SK-N-SH (cell line): ENCODE results near the gene FADS2. TPM values are rescaled to one million over a fixed set of nuclear protein-coding genes. Genes with fewer than 3 reads are reported as not detected.

ENCODE experiments used
- CTCF ChIA-PET: fragments of 300-600, 350-600 bp; formaldehyde crosslinking; extraction: SDS; loops from one replicate; lab custom pipeline; 2021; lab: Yijun Ruan, JAX
- POLR2A ChIA-PET: fragments of 350-600 bp; sonication (Branson Sonifier 250); formaldehyde crosslinking; extraction: SDS; loops from one replicate; lab custom pipeline; 2020; ENCODE audit warnings: antibody characterized with exemption, inconsistent platforms; lab: Yijun Ruan, JAX
- DNase-seq: peaks from one replicate; pipeline ENCODE4 v3.0.0; 2012
- H2AFZ ChIP-seq: fragments of 200-600 bp; sonication (generic); 2 replicates; pipeline ENCODE4 v1.8.1; 2016; ENCODE audit warnings: antibody characterized with exemption, mild to moderate bottlenecking, low read depth
- H3F3A ChIP-seq: fragments of 200-600 bp; sonication (generic); replicated peaks from 2 replicates; pipeline ENCODE3; 2016; ENCODE audit warnings: antibody characterized with exemption, mild to moderate bottlenecking; ENCODE audit not compliant: insufficient read depth
- H3K27ac ChIP-seq, 2 experiments: fragments of 200-500 bp in 1 of 2; fragments of 200-600 bp in 1 of 2; sonication (Bioruptor generic) in 1 of 2; sonication (generic), shearing (Covaris generic) in 1 of 2; 2 replicates each; pipeline versions ENCODE4 v1.5.1 to v1.6.1; 2014 to 2016; ENCODE audit warnings: low read depth in 2 of 2, inconsistent platforms in 1 of 2, low read length in 1 of 2, mild to moderate bottlenecking in 1 of 2, mixed read lengths in 1 of 2
- H3K27me3 ChIP-seq: fragments of 200-600 bp; sonication (generic), shearing (Covaris generic); 2 replicates; pipeline ENCODE4 v1.6.1; 2016; ENCODE audit warnings: mixed run types; ENCODE audit not compliant: insufficient read depth
- H3K36me3 ChIP-seq, 2 experiments: fragments of 200-500 bp in 1 of 2; fragments of 200-600 bp in 1 of 2; sonication (Bioruptor generic) in 1 of 2; sonication (generic) in 1 of 2; replicated peaks in 1 of 2; 2 replicates each; pipeline versions ENCODE3 to v1.5.1; 2014 to 2016; ENCODE audit warnings: low read length in 1 of 2, mild to moderate bottlenecking in 1 of 2; ENCODE audit not compliant: insufficient read depth in 2 of 2, control insufficient read depth in 1 of 2
- H3K4me1 ChIP-seq, 2 experiments: fragments of 200-500 bp in 1 of 2; fragments of 200-600 bp in 1 of 2; sonication (Bioruptor generic) in 1 of 2; sonication (generic), shearing (Covaris generic) in 1 of 2; 2 replicates each; pipeline versions ENCODE4 v1.5.1 to v1.6.1; 2014 to 2016; ENCODE audit warnings: low read depth in 1 of 2, low read length in 1 of 2, mixed run types in 1 of 2; ENCODE audit not compliant: insufficient read depth in 2 of 2, control insufficient read depth in 1 of 2
- H3K4me2 ChIP-seq: fragments of 200-600 bp; sonication (generic), shearing (Covaris generic); 2 replicates; pipeline ENCODE4 v1.6.1; 2017; ENCODE audit warnings: mixed run types
- H3K4me3 ChIP-seq, 2 experiments: fragments of 200-500 bp in 1 of 2; fragments of 200-600 bp in 1 of 2; sonication (Bioruptor generic) in 1 of 2; sonication (generic), shearing (Covaris generic) in 1 of 2; 2 replicates each; pipeline versions ENCODE4 v1.5.1 to v1.8.1; 2014 to 2016; ENCODE audit warnings: low read depth in 2 of 2, inconsistent platforms in 1 of 2, low read length in 1 of 2, mild to moderate bottlenecking in 1 of 2, mixed read lengths in 1 of 2, moderate library complexity in 1 of 2
- H3K79me2 ChIP-seq: fragments of 200-600 bp; sonication (generic); 2 replicates; pipeline ENCODE4 v1.8.1; 2017; ENCODE audit warnings: mild to moderate bottlenecking; ENCODE audit not compliant: insufficient read depth
- H3K9ac ChIP-seq: fragments of 200-600 bp; sonication (generic); 2 replicates; pipeline ENCODE4 v1.6.1; 2017; ENCODE audit warnings: mixed run types
- H3K9me2 ChIP-seq: fragments of 200-600 bp; sonication (generic); 2 replicates; pipeline ENCODE4 v1.6.1; 2017; ENCODE audit warnings: mixed run types
- H3K9me3 ChIP-seq: fragments of 200-600 bp; sonication (generic); 2 replicates; pipeline ENCODE4 v1.6.1; 2017; ENCODE audit warnings: mixed run types, mild to moderate bottlenecking, moderate library complexity
- H4K20me1 ChIP-seq: fragments of 200-600 bp; sonication (generic); 2 replicates; pipeline ENCODE4 v1.6.1; 2017; ENCODE audit warnings: mild to moderate bottlenecking, mixed run types; ENCODE audit not compliant: insufficient read depth
- ELF1 ChIP-seq: IDR thresholded peaks from 2 replicates; pipeline ENCODE4 v1.4.0; 2012
- EP300 ChIP-seq, 2 experiments: IDR thresholded peaks; 2 replicates each; pipeline versions ENCODE4 v1.4.0 to v1.6.1; 2012; ENCODE audit warnings: borderline replicate concordance in 1 of 2, low read depth in 1 of 2, low read length in 1 of 2
- EZH2phosphoT487 ChIP-seq: fragments of 200-600 bp; sonication (generic); IDR thresholded peaks from 2 replicates; pipeline ENCODE4 v1.6.1; 2017; ENCODE audit warnings: low read depth, mixed run types, mild to moderate bottlenecking, antibody characterized with exemption, moderate library complexity, borderline replicate concordance
- FOSL2 ChIP-seq: IDR thresholded peaks from 2 replicates; pipeline ENCODE4 v1.4.0; 2012; ENCODE audit warnings: low read depth, mild to moderate bottlenecking, moderate library complexity, borderline replicate concordance
- FOXJ3 ChIP-seq: sonication (generic); formaldehyde crosslinking; IDR thresholded peaks from 2 replicates; pipeline ENCODE4 v1.5.1; 2020; ENCODE audit warnings: mild to moderate bottlenecking, missing genetic modification reagents
- GABPA ChIP-seq: IDR thresholded peaks from 2 replicates; pipeline ENCODE4 v1.4.0; 2012; ENCODE audit warnings: low read depth, mild to moderate bottlenecking
- GATA2 ChIP-seq: sonication (generic); formaldehyde crosslinking; IDR thresholded peaks from 2 replicates; pipeline ENCODE4 v1.5.0; 2020; ENCODE audit warnings: mild to moderate bottlenecking, missing genetic modification reagents
- MEF2A ChIP-seq: IDR thresholded peaks from 2 replicates; pipeline ENCODE4 v1.4.0; 2012; ENCODE audit warnings: low read depth, borderline replicate concordance
- NFIC ChIP-seq: IDR thresholded peaks from 2 replicates; pipeline ENCODE4 v1.4.0; 2012; ENCODE audit warnings: borderline replicate concordance
- NRF1 ChIP-seq: IDR thresholded peaks from 2 replicates; pipeline ENCODE4 v1.6.1; 2012; ENCODE audit warnings: low read depth, mild to moderate bottlenecking, low read length
- PBX3 ChIP-seq: IDR thresholded peaks from 2 replicates; pipeline ENCODE4; 2012
- POLR2AphosphoS5 ChIP-seq: IDR thresholded peaks from 2 replicates; pipeline ENCODE4 v1.6.1; 2012; ENCODE audit warnings: low read depth, low read length
- RCOR1 ChIP-seq: fragments of 150-350 bp; IDR thresholded peaks from 2 replicates; pipeline ENCODE4 v1.6.1; 2017; ENCODE audit warnings: antibody characterized with exemption, low read length
- RFX5 ChIP-seq: IDR thresholded peaks from 2 replicates; pipeline ENCODE4 v1.6.1; 2012; ENCODE audit warnings: mild to moderate bottlenecking, improper control_type of control experiment, low read length
- RXRA ChIP-seq: IDR thresholded peaks from 2 replicates; pipeline ENCODE4 v1.4.0; 2012; ENCODE audit warnings: low read depth, mild to moderate bottlenecking, borderline replicate concordance
- SIN3A ChIP-seq: IDR thresholded peaks from 2 replicates; pipeline ENCODE4 v1.6.1; 2012; ENCODE audit warnings: low read depth, mild to moderate bottlenecking, low read length, moderate library complexity, borderline replicate concordance
- SMC3 ChIP-seq: IDR thresholded peaks from 2 replicates; pipeline ENCODE4 v1.6.1; 2012; ENCODE audit warnings: low read depth, low read length, improper control_type of control experiment
- TEAD4 ChIP-seq: IDR thresholded peaks from 2 replicates; pipeline ENCODE4 v1.4.0; 2012; ENCODE audit warnings: mild to moderate bottlenecking, borderline replicate concordance; ENCODE audit not compliant: insufficient read depth
- WGBS: methylation state at CpG from one replicate; pipeline ENCODE4 v1.1.6; 2017; ENCODE audit warnings: low lambda C conversion rate; 5-methylcytosine and 5-hydroxymethylcytosine counted together
- polyA plus RNA-seq, 3 experiments: library from polyadenylated mRNA; depleted of rRNA; stranded (reverse); fragments of >200 nt; gene quantifications; 2 replicates each; pipeline ENCODE4 v1.2.3, GENCODE V29; 2012
- TF ChIP-seq, protein P1 (sequence below): IDR thresholded peaks from 2 replicates; pipeline ENCODE4 v1.4.0; 2012; ENCODE audit warnings: low read depth

The FADS2 gene
- polyA plus RNA-seq, 1 of the 3 experiments (the other 2 are of a cell fraction), result 67.8 TPM

- CTCF ChIA-PET, result interaction anchor here (1.1 to 12.0 kb wide), 4 partner anchors 9 to 50 kb away, joined by 3 to 285 read pairs (median 38); no protein-coding TSS in a partner anchor
- Histone ChIP-seq H3K9ac (no peak overlapping the region), H3K4me1 (peaks cover 0 to 31% of the 10 kb centered on the region in 2 experiments; a peak in 1 of 4 replicates), H3K4me3 (no peak overlapping the region), H3K27ac (no peak overlapping the region), H3K9me3 (no peaks in the 10 kb centered on the region), H3K27me3 (no peaks in the 10 kb centered on the region), H4K20me1 (no peaks in the 10 kb centered on the region), H3K9me2 (no peaks in the 10 kb centered on the region), H3K79me2 (no peaks in the 10 kb centered on the region), H3K4me2 (no peak overlapping the region), H3K36me3 (peaks cover 6 to 48% of the 10 kb centered on the region in 2 experiments), H2AFZ (no peak overlapping the region)
- 74% methylated on average over 13 of the region's 13 CpGs for WGBS
- TF ChIP-seq POLR2AphosphoS5 (no peak), EZH2phosphoT487 (no peak), RFX5 (no peak), PBX3 (no peak), GABPA (no peak), EP300 (IDR thresholded peaks at IDR 0.05; ENCODE audit: borderline replicate concordance in 1 of 2, low read depth in 1 of 2, low read length in 1 of 2) (no peak), SIN3A (no peak), RXRA (no peak), GATA2 (no peak), SMC3 (no peak), NRF1 (no peak), FOSL2 (no peak), RCOR1 (no peak), TEAD4 (no peak), MEF2A (no peak), ELF1 (no peak)
- TF ChIP-seq, protein P1, sequence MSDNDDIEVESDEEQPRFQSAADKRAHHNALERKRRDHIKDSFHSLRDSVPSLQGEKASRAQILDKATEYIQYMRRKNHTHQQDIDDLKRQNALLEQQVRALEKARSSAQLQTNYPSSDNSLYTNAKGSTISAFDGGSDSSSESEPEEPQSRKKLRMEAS, result no peak
- TF ChIP-seq, all 33 proteins: peak for 0
- POLR2A ChIA-PET, result no interaction called here
- DNase-seq, result no peak
- H3F3A ChIP-seq, result peaks cover 5% of the 10 kb centered on the region
These were observed 44.2 kb upstream of the FADS2 start for GRCh38 chr11:61783717-61784505.

GRCh38 chr11:61784506-61784805 is 43.6 kb upstream of the FADS2 start:
- H3K27ac ChIP-seq, result no peak overlapping the region
- no peak for TF ChIP-seq NFIC
- TF ChIP-seq EZH2phosphoT487, result no peak
- TF ChIP-seq FOXJ3, result no peak
- no peak for TF ChIP-seq GATA2
- TF ChIP-seq, all 33 proteins: peak for 0
- Histone ChIP-seq H3F3A (peaks cover 5% of the 10 kb centered on the region), H3K9me3 (no peaks in the 10 kb centered on the region), H3K36me3 (peaks cover 6 to 53% of the 10 kb centered on the region in 2 experiments), H3K9ac (no peak overlapping the region), H3K4me1 (peaks cover 0 to 31% of the 10 kb centered on the region in 2 experiments; a peak in 1 of 4 replicates), H3K9me2 (no peaks in the 10 kb centered on the region), H3K79me2 (0 out of 2 replicates have a peak, but pooled peaks cover 4% of the 10 kb centered on the region), H4K20me1 (no peaks in the 10 kb centered on the region), H3K4me3 (no peak overlapping the region), H3K27me3 (no peaks in the 10 kb centered on the region), H3K4me2 (no peak overlapping the region), H2AFZ (no peak overlapping the region)
- POLR2A ChIA-PET, result no interaction called here
- CTCF ChIA-PET, result interaction anchor here (1.1 to 12.0 kb wide), 4 partner anchors 9 to 50 kb away, joined by 3 to 285 read pairs (median 38); no protein-coding TSS in a partner anchor
- no peak for DNase-seq
- 88% methylated on average over 7 of the region's 7 CpGs for WGBS
